GM12878 (cell line): Measurements from ENCODE around the gene SYCP3.
A peak's percentile ranks its signal among the peaks of the same experiment; 100 is the strongest.

Experiments used
- NR2C2 ChIP-seq: IDR thresholded peaks from 2 replicates; pipeline ENCODE4 v1.6.1; 2011; ENCODE audit warnings: borderline replicate concordance, low read depth; ENCODE audit not compliant: control insufficient read depth, insufficient read length
- POLR2AphosphoS5 ChIP-seq: IDR thresholded peaks from 2 replicates; pipeline ENCODE4 v1.6.1; 2011; ENCODE audit warnings: mild to moderate bottlenecking, low read length, inconsistent platforms
- SUZ12 ChIP-seq: fragments of 200-600 bp; sonication (generic); IDR thresholded peaks from one replicate; pipeline ENCODE4 v1.6.1; 2018; ENCODE audit warnings: antibody characterized with exemption, mild to moderate bottlenecking; ENCODE audit not compliant: unreplicated experiment
- ZNF274 ChIP-seq: IDR thresholded peaks from one replicate; pipeline ENCODE4 v1.8.0; 2011; ENCODE audit not compliant: insufficient read length, insufficient read depth
- TF ChIP-seq, protein P1 (sequence below), 3 experiments: IDR thresholded peaks in 2 of 3; conservative IDR thresholded peaks in 1 of 3; 2 replicates each; pipeline ENCODE4 v1.5.1; 2011; ENCODE audit warnings: low read depth in 3 of 3, low read length in 3 of 3, mild to moderate bottlenecking in 3 of 3, control low read depth in 2 of 3, moderate library complexity in 2 of 3, inconsistent platforms in 1 of 3, mixed read lengths in 1 of 3; ENCODE audit not compliant: control insufficient read depth in 2 of 3, insufficient read depth in 1 of 3; ENCODE audit errors: extremely low read depth in 1 of 3
- TF ChIP-seq, protein P2 (sequence below): IDR thresholded peaks from 2 replicates; pipeline ENCODE4 v1.6.1; 2012; ENCODE audit warnings: low read depth, low read length, improper control_type of control experiment

DNA sequence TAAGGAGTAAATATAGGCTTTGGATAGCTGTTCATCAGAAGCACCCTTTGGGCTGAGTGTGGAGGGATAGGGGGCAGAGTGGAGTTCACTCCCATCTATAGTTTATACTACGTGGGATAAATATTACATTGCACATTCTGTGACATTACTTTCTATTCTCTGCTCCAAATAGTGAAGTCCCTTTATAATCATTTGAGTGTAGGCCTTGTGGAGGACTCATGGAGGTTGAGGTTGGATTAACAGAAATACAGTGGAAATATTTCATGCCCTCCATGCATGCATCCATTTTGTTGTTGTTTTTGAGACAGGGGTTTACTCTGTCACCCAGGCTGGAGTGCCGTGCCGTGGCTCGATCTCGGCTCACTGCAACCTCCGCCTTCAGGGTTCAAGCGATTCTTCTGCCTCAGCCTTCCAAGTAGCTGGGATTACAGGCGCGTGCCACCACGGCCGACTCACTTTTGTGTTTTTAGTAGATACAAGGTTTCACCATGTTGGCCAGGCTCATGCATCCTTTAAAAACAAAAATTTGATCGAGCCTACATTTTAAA is 40.4 kb downstream of the SYCP3 start:
- TF ChIP-seq, protein P1, sequence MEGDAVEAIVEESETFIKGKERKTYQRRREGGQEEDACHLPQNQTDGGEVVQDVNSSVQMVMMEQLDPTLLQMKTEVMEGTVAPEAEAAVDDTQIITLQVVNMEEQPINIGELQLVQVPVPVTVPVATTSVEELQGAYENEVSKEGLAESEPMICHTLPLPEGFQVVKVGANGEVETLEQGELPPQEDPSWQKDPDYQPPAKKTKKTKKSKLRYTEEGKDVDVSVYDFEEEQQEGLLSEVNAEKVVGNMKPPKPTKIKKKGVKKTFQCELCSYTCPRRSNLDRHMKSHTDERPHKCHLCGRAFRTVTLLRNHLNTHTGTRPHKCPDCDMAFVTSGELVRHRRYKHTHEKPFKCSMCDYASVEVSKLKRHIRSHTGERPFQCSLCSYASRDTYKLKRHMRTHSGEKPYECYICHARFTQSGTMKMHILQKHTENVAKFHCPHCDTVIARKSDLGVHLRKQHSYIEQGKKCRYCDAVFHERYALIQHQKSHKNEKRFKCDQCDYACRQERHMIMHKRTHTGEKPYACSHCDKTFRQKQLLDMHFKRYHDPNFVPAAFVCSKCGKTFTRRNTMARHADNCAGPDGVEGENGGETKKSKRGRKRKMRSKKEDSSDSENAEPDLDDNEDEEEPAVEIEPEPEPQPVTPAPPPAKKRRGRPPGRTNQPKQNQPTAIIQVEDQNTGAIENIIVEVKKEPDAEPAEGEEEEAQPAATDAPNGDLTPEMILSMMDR (IDR thresholded peaks at IDR 0.05 in 2 of 3, conservative IDR thresholded peaks at IDR 0.05 in 1 of 3; ENCODE audit: control insufficient read depth in 2 of 3, extremely low read depth in 1 of 3, insufficient read depth in 1 of 3, low read depth in 3 of 3, low read length in 3 of 3), result peak in 1 of 3 experiments; percentile 13; a peak in 1 of 6 replicates
- no peak for TF ChIP-seq ZNF274
- TF ChIP-seq, protein P2, sequence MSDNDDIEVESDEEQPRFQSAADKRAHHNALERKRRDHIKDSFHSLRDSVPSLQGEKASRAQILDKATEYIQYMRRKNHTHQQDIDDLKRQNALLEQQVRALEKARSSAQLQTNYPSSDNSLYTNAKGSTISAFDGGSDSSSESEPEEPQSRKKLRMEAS, result no peak
- no peak for TF ChIP-seq POLR2AphosphoS5
- no peak for TF ChIP-seq NR2C2
- no peak for TF ChIP-seq SUZ12
